ENCODE results near the gene PRCP.

Gene PRCP

GRCh38 chr11:82901922-82902485 is 1.8 kb upstream of the PRCP start:
- no peak for DNase-seq
- TF ChIP-seq, protein P1, sequence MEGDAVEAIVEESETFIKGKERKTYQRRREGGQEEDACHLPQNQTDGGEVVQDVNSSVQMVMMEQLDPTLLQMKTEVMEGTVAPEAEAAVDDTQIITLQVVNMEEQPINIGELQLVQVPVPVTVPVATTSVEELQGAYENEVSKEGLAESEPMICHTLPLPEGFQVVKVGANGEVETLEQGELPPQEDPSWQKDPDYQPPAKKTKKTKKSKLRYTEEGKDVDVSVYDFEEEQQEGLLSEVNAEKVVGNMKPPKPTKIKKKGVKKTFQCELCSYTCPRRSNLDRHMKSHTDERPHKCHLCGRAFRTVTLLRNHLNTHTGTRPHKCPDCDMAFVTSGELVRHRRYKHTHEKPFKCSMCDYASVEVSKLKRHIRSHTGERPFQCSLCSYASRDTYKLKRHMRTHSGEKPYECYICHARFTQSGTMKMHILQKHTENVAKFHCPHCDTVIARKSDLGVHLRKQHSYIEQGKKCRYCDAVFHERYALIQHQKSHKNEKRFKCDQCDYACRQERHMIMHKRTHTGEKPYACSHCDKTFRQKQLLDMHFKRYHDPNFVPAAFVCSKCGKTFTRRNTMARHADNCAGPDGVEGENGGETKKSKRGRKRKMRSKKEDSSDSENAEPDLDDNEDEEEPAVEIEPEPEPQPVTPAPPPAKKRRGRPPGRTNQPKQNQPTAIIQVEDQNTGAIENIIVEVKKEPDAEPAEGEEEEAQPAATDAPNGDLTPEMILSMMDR (IDR thresholded peaks at IDR 0.05; ENCODE audit: low read depth, low read length), result no peak
- Histone ChIP-seq H3K9me3 (no peaks in the 10 kb centered on the region), H3K27me3 (no peaks in the 10 kb centered on the region), H3K4me1 (no peaks in the 10 kb centered on the region), H3K4me3 (ENCODE audit: low read depth, low read length) (peak overlapping the region; percentile 79), H3K36me3 (no peaks in the 10 kb centered on the region)

DNA sequence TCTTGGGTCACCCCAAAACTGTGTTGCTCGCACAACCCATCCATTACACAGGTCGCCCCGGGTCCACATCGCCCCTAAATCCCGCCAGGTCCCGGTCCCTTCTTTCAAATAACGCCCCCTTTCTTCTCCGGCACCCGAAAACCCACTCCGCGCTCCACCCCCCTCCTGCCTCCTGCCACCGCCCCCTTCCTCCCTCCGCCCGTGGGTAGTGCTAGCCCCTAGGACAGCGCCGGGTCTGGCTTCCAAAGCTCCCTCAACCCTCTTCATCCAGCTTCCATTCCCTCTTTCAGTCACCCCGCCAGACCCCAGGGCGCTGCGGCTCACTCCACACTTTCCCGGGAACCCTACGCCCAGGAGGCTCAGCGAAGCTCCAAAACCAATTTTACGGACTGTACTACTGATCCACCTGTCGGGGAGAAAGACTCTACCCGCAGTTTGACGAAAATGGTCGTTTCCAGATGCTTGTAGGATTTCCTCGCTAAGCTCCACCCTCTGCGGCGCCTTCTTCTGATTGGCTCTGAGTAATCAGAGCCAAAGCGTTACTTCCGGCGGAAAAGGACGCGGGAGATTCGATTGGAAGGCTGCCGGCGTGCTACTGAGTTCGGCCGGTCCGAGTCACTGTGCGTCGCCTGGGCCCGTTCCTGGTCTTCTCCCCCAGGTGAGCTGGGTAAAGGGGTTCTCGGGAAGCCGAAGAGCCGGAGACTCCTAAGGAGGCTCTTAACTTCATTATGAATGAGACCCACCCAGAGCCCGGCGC is 1.1 kb upstream of the PRCP start, which contains the start of gene DDIAS:
DDIAS (plus strand) TSS at position 572 of the 757 bp plus-strand sequence. CDS start 13,003 bp downstream, outside the sequence.
- no peaks in the 10 kb centered on the region for H3K36me3 ChIP-seq
- H3K27me3 ChIP-seq, result no peaks in the 10 kb centered on the region
- DNase-seq, result peak; percentile 97
- H3K4me3 ChIP-seq (ENCODE audit: low read depth, low read length), result peak within 1 kb of the TSS; percentile 79
- H3K9me3 ChIP-seq, result no peaks in the 10 kb centered on the region
- H3K4me1 ChIP-seq, result no peaks in the 10 kb centered on the region
- TF ChIP-seq, protein P1 (IDR thresholded peaks at IDR 0.05; ENCODE audit: low read depth, low read length), result no peak

- H3K9me3 ChIP-seq, result no peaks in the 10 kb centered on the region
- TF ChIP-seq, protein P1 (IDR thresholded peaks at IDR 0.05; ENCODE audit: low read depth, low read length), result no peak
- no peaks in the 10 kb centered on the region for H3K4me1 ChIP-seq
- peak overlapping the region; percentile 79 for H3K4me3 ChIP-seq (ENCODE audit: low read depth, low read length)
- no peak for DNase-seq
- no peaks in the 10 kb centered on the region for H3K36me3 ChIP-seq
- H3K27me3 ChIP-seq, result no peaks in the 10 kb centered on the region
Measured at GRCh38 chr11:82899957-82900276, 313 bp downstream of the PRCP start.

DNA sequence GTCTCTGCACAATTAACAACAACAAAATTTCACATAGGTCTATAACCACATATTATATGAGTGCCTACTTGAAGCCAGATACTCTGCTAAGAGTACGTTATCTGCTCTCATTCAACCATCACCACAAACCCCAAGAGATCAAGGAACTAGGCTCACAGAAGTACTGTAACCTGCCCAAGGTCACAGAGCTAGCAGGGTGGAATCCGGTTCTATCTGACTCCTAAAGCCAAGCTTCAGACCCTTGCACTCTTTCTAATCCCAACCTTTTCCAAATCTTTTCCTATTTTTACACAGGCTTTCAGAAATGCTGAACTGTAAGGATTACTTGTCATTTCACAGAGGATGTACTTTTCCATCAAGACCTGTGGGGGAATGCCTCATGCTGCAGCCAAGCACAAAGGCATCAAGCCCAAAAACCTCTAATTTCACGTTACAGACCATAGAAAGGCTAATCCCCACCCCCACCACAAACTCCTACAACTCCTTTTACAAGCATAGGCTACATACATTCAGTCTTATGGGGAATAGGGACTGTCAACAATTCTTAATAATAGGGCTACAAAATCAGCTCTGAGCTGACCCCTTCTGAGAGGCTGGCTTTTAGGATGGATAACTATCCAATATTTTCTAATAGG is 927 bp downstream of the PRCP start:
- H3K36me3 ChIP-seq, result no peaks in the 10 kb centered on the region
- H3K9me3 ChIP-seq, result no peaks in the 10 kb centered on the region
- H3K4me3 ChIP-seq (ENCODE audit: low read depth, low read length), result peak overlapping the region; percentile 79
- DNase-seq, result no peak
- H3K27me3 ChIP-seq, result no peaks in the 10 kb centered on the region
- no peaks in the 10 kb centered on the region for H3K4me1 ChIP-seq
- TF ChIP-seq, protein P1 (IDR thresholded peaks at IDR 0.05; ENCODE audit: low read depth, low read length), result no peak

GRCh38 chr11:82898241-82898640 is 2.0 kb downstream of the PRCP start:
- TF ChIP-seq, protein P1 (IDR thresholded peaks at IDR 0.05; ENCODE audit: low read depth, low read length), result no peak
- H3K4me1 ChIP-seq, result no peaks in the 10 kb centered on the region
- DNase-seq, result no peak
- H3K27me3 ChIP-seq, result no peaks in the 10 kb centered on the region
- no peaks in the 10 kb centered on the region for H3K36me3 ChIP-seq
- H3K4me3 ChIP-seq (ENCODE audit: low read depth, low read length), result peak overlapping the region; percentile 79
- no peaks in the 10 kb centered on the region for H3K9me3 ChIP-seq

- TF ChIP-seq, protein P1 (IDR thresholded peaks at IDR 0.05; ENCODE audit: low read depth, low read length), result no peak
Measured at GRCh38 chr11:82896183-82896582, 4.0 kb downstream of the PRCP start.

More at GRCh38 chr11:82896183-82896582, 4.0 kb downstream of the PRCP start:
- Histone ChIP-seq H3K9me3 (no peaks in the 10 kb centered on the region), H3K27me3 (no peaks in the 10 kb centered on the region), H3K4me3 (ENCODE audit: low read depth, low read length) (no peak overlapping the region), H3K36me3 (no peaks in the 10 kb centered on the region), H3K4me1 (no peaks in the 10 kb centered on the region)
- no peak for DNase-seq
